Measurements from ENCODE around the gene KIF5C.

GRCh38 chr2:149008381-149008780, 133.4 kb downstream of the KIF5C start:
- no peak for TF ChIP-seq CTCF (IDR thresholded peaks at IDR 0.05)
- no peak for TF ChIP-seq ZFX (IDR thresholded peaks at IDR 0.05; ENCODE audit: borderline replicate concordance)
